HG03575 (cell line): ENCODE data around the gene ZNF500.
"Not testable (repeated sequence)": the region's sequence is repeated elsewhere in the genome, so short reads cannot be mapped to it uniquely, and the experiment has no call there.

Experiments
- ATAC-seq: cut with Tn5 transposase; IDR thresholded peaks from one replicate; pipeline ENCODE4 v1.9.1; 2021; ENCODE audit not compliant: unreplicated experiment, insufficient number of reproducible peaks, low FRiP score; ENCODE audit errors: extremely low read depth

The ZNF500 gene

GRCh38 chr16:4749700-4750257, 17.2 kb downstream of the ZNF500 start:
- ATAC-seq, result no peak

- ATAC-seq, result no peak
These were observed 18.1 kb downstream of the ZNF500 start for GRCh38 chr16:4748682-4749411.

- ATAC-seq, result no peak
These were observed 18.9 kb downstream of the ZNF500 start for GRCh38 chr16:4747906-4748681.

GRCh38 chr16:4746991-4747574, 19.9 kb downstream of the ZNF500 start:
- no peak for ATAC-seq

- no peak for ATAC-seq
These were observed 20.7 kb downstream of the ZNF500 start for GRCh38 chr16:4746215-4746614.

GRCh38 chr16:4745274-4745569, 21.7 kb downstream of the ZNF500 start:
- ATAC-seq, result no peak

- no peak for ATAC-seq
These were observed 22.2 kb downstream of the ZNF500 start for GRCh38 chr16:4744555-4745273.

- ATAC-seq, result no peak
These were observed 23.6 kb downstream of the ZNF500 start for GRCh38 chr16:4743226-4743878.

- ATAC-seq, result not testable (repeated sequence)
These were observed 28.6 kb downstream of the ZNF500 start for GRCh38 chr16:4738370-4738769.

GRCh38 chr16:4737545-4737944, 29.4 kb downstream of the ZNF500 start:
- no peak for ATAC-seq

GRCh38 chr16:4736546-4736945, 30.4 kb downstream of the ZNF500 start:
- no peak for ATAC-seq

GRCh38 chr16:4734730-4735535, 32.0 kb downstream of the ZNF500 start:
- no peak for ATAC-seq

GRCh38 chr16:4734063-4734729, 32.8 kb downstream of the ZNF500 start, which contains the start of the genes ANKS3 and DNAAF8:
TSS of gene ANKS3 (minus strand) at chr16:4734271. CDS start at chr16:4730149, 4,122 bp downstream.
TSS of gene DNAAF8 (plus strand) at chr16:4734537. CDS start at chr16:4736515, 1,978 bp downstream.
- peak; percentile 53 for ATAC-seq

GRCh38 chr16:4733747-4734062, 33.3 kb downstream of the ZNF500 start:
- no peak for ATAC-seq

GRCh38 chr16:4733211-4733742, 33.7 kb downstream of the ZNF500 start:
- ATAC-seq, result no peak

GRCh38 chr16:4729876-4730275, 37.1 kb downstream of the ZNF500 start:
- no peak for ATAC-seq

GRCh38 chr16:4728676-4729075, 38.3 kb downstream of the ZNF500 start:
- ATAC-seq, result no peak
